Measurements from ENCODE around the gene KRT4. TPM values are rescaled to one million over a fixed set of nuclear protein-coding genes. Genes with fewer than 3 reads are reported as not detected.

KRT4 gene
- total and polyA plus RNA-seq, 3 donors from 2014 or later, result 0.19 TPM; not detected in 2

DNA sequence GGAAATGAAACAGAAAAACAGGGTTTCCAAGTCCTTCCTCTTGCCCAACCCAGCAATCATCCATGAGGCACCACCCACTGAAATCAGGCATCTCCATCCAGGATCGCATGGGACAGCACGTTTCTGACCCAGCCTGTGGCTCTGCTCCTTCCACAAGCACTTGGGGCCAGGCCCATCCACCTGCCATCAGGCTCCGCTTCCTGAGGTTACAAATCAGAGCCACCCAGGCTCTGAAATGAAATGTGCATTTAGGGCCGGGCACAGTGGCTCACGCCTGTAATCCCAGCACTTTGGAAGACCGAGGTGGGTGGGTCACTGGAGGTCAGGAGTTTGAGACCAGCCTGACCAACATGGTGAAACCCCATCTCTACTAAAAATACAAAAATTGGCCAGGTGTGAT, 35.6 kb upstream of the KRT4 start:
- intact Hi-C loops (cut with DNase I; ENCODE audit: low total_unique reads), result no loop called here
- no peaks in the 10 kb centered on the region for H3K4me1 ChIP-seq
- H3K36me3 ChIP-seq (ENCODE audit: low read depth, missing control alignments), result no peaks in the 10 kb centered on the region
- WGBS, 2 donors, result 91 to 92% methylated on average over 6 of the region's 6 CpGs
- H3K27me3 ChIP-seq, result no peaks in the 10 kb centered on the region
- TF ChIP-seq POLR2A (IDR thresholded peaks at IDR 0.05) (no peak), CTCF (IDR thresholded peaks at IDR 0.05) (no peak)
- DNase-seq, result no peak
- no peak overlapping the region for H3K4me3 ChIP-seq
- H3K27ac ChIP-seq, result no peak overlapping the region
- no peaks in the 10 kb centered on the region for H3K9me3 ChIP-seq

DNA sequence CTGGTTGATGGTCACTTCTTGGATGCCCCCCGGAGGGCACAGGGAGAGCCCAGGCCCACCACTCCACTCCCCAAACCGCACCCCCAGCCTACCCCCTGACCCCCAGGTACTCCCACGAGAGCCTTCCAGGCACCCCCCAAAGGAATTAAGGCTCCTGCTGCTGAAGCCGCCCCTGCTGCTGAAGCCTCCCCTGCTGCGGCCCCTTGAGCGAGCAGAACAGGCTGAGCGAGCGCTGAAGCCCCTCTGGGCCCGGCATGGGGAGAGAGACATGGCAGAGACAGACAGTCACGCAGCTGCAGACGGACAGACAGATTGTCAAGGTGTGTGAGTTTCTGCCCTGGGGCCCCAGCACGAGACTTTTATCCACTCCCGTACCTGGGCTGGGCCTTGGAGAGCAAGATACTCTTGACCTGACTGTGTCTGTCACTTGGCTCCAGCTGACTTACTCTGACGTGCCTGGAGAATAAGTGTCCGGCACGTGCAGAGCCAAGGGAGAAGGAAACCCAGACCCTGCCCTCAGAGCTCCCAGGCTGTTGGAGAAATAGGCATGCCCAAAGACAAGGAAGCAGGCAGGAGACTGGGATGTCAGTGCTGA, 34.8 kb upstream of the KRT4 start, which contains the start of gene KRT78:
Gene KRT78, minus strand, starts transcription at position 334 of the 595 bp plus-strand sequence. Its CDS starts 64 bp downstream, at position 270.
- intact Hi-C loops (cut with DNase I; ENCODE audit: low total_unique reads), result no loop called here
- no peak within 1 kb of the TSS for H3K27ac ChIP-seq
- H3K9me3 ChIP-seq, result no peaks in the 10 kb centered on the region
- no peak within 1 kb of the TSS for H3K4me3 ChIP-seq
- H3K36me3 ChIP-seq (ENCODE audit: low read depth, missing control alignments), result no peaks in the 10 kb centered on the region
- H3K27me3 ChIP-seq, result no peaks in the 10 kb centered on the region
- no peak for DNase-seq
- 89 to 92% methylated on average over 14 to 16 of the region's 16 CpGs for WGBS, 2 donors
- H3K4me1 ChIP-seq, result no peaks in the 10 kb centered on the region
- TF ChIP-seq CTCF (IDR thresholded peaks at IDR 0.05), result no peak
- no peak for TF ChIP-seq POLR2A (IDR thresholded peaks at IDR 0.05)

DNA sequence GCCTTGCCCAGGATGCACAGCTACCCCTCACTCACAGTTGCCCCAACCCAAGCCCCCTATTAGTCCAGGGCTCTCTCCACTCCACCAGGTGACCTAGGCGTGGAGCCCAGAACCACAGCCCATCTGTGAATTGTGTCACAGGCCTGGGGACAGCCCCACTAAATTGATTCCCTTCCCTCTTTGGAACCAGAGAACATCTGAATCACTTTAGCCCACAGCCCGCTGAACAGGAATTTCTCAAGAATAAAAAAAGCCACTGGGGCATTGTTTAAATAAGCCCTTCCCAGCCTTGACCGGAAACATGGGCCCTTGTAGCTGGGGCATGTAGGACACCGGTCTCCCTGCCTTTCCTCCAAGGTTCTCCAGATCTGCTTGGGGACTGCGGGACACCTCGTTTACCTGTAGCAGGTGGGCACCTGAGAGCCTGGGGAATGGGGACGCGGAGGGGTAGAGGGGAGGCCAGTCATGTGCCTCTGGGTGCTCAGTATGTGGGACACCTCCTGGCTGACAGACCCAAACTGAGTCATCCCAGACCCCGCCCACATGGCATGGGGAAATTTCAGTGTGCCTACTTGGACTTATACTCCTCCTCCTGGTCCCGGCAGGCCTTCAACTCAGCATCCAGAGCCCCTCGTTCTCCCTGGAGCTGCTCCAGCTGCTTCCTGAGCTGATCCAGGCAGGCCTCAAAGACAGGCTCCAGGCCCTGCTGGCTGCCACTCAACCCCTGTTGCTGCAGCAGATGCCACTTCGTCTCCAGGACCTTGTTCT, 33.6 kb upstream of the KRT4 start:
- DNase-seq, result no peak
- no peaks in the 10 kb centered on the region for H3K36me3 ChIP-seq (ENCODE audit: low read depth, missing control alignments)
- TF ChIP-seq CTCF (IDR thresholded peaks at IDR 0.05), result no peak
- no peak for TF ChIP-seq POLR2A (IDR thresholded peaks at IDR 0.05)
- H3K4me1 ChIP-seq, result no peaks in the 10 kb centered on the region
- no peaks in the 10 kb centered on the region for H3K27me3 ChIP-seq
- intact Hi-C loops (cut with DNase I; ENCODE audit: low total_unique reads), result no loop called here
- WGBS, 2 donors, result 83 to 89% methylated on average over 6 to 11 of the region's 12 CpGs
- H3K4me3 ChIP-seq, result no peak overlapping the region
- H3K27ac ChIP-seq, result no peak overlapping the region
- H3K9me3 ChIP-seq, result no peaks in the 10 kb centered on the region

DNA sequence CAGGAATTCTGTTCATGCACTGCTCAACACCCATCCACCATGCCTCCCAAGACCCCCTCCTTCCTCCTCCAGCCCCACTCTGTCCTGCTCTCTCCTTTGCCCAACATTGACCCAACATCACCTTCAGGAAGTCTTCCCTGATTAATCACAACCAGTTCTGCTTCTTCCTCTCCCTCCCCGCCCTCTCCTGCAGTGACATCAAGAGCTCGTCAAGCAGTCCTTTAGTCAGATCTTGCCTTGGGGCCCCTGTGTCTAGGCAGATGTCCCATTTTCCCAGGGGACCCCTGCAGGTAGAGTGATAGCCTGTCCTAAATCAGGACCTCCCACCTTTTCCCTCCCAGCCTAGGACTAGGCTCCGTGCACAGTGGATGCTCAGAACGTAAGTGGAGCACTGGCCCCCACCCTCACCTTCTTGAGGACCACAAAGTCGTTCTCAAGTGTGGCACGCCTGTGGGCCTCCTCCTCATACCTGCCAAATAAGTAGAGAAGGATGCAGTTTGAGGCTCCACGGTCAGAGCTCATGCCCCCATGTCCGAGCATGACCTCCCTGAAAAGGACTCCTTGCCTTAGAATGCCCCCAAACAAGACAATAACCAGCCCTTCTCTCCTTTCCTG, 32.5 kb upstream of the KRT4 start:
- DNase-seq, result no peak
- WGBS, 2 donors, result 88 to 89% methylated on average over 8 of the region's 8 CpGs
- TF ChIP-seq CTCF (IDR thresholded peaks at IDR 0.05) (no peak), POLR2A (IDR thresholded peaks at IDR 0.05) (no peak)
- no peaks in the 10 kb centered on the region for H3K27me3 ChIP-seq
- no peaks in the 10 kb centered on the region for H3K36me3 ChIP-seq (ENCODE audit: low read depth, missing control alignments)
- intact Hi-C loops (cut with DNase I; ENCODE audit: low total_unique reads), result no loop called here
- no peaks in the 10 kb centered on the region for H3K9me3 ChIP-seq
- no peaks in the 10 kb centered on the region for H3K4me1 ChIP-seq
- H3K27ac ChIP-seq, result no peak overlapping the region
- no peak overlapping the region for H3K4me3 ChIP-seq

Measured in testis (tissue), 3 donors.